ENCODE data around the gene SLC8B1. TPM values are rescaled to one million over a fixed set of nuclear protein-coding genes. Genes with fewer than 3 reads are reported as not detected.
"Not testable (repeated sequence)": the region's sequence is repeated elsewhere in the genome, so short reads cannot be mapped to it uniquely, and the experiment has no call there.

SLC8B1 gene
- total RNA-seq, 2 experiments from 2014 or later, result 85.3 to 92.7 TPM

DNA sequence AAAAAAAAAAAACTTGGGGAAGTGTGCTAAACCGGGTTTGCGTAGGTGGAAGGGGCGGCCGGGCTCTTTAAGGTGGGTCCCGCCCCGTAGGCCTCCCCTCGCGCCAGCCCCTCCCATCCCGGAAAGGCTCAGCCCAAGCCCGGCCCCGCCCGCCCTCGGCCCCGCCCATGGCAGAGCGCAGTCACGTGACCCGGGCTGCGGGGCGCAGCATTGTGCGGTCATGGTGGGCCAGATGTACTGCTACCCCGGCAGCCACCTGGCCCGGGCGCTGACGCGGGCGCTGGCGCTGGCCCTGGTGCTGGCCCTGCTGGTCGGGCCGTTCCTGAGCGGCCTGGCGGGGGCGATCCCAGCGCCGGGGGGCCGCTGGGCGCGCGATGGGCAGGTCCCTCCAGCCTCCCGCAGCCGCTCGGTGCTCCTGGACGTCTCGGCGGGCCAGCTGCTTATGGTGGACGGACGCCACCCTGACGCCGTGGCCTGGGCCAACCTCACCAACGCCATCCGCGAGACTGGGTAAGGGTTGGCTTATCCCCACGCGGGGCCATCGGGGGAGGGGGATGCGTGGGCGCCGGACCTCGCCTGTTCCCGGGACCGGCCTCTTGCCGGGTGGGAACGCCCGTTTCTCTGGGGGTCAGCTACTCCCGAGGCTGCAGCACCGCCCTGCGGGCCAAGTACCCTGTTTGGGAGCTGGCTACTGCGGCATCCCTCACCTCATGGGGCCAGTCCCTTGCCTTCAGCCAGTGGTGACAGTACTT lies 23.6 kb upstream of the SLC8B1 start, which contains the start of gene PLBD2:
Gene PLBD2 (plus strand): TSS at position 207 of the 752 bp plus-strand sequence. CDS start 14 bp downstream, at position 221.
- POLR2A ChIA-PET, result interaction anchor here (1.6 kb wide), 1 partner anchor 23 kb away, joined by 7 read pairs; the partner anchor contains the start of gene SLC8B1
- intact Hi-C loops (cut with DNase I, micrococcal nuclease), result loop anchor here (1.0 to 10.0 kb wide), 5 partner anchors 23 to 1994 kb away; partner anchors contain the start of genes SLC8B1 (in 2 of the 2), DDX54 (in 1 of the 2), PHETA1 (in 1 of the 2) and RITA1 (in 1 of the 2)
- H3K4me3 ChIP-seq (ENCODE audit: low read length), result peak within 1 kb of the TSS; percentile 85

DNA sequence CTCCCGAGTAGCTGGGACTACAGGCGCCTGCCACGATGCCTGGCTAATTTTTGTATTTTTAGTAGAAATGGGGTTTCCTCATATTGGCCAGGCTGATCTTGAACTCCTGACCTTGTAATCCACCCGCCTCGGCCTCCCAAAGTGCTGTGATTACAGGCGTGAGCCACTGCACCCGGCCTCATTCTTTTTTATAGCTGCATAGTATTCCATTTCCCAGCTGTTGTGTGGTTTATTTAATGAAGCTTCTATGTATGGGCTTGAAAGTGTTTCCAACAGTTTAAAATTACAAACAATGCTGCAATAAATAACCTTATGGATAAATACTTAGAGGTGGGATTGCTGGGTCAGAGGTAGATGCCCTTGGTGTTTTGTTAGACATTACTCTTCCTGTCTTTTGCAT lies 19.3 kb upstream of the SLC8B1 start:
- H3K27ac ChIP-seq (ENCODE audit: low read depth in 1 of 2, low read length in 2 of 2); H3K27ac Mint-ChIP-seq; H3K9me3 Mint-ChIP-seq; ATAC-seq (ENCODE audit: poor library complexity); H3K27me3 Mint-ChIP-seq; H3K4me1 Mint-ChIP-seq (ENCODE audit: low read depth); CTCF ChIA-PET; H3K36me3 Mint-ChIP-seq (ENCODE audit: low read depth); H3K4me3 Mint-ChIP-seq; H3K4me3 ChIP-seq (ENCODE audit: low read length); H3K27me3 ChIP-seq (ENCODE audit: control insufficient read depth in 1 of 2, insufficient read depth in 2 of 2, low read length in 2 of 2); H3K36me3 ChIP-seq (ENCODE audit: insufficient read depth, low read length); H3K9me3 ChIP-seq (ENCODE audit: control insufficient read depth in 1 of 2, insufficient read depth in 1 of 2, low read length in 2 of 2); DNase-seq: not testable (repeated sequence)
- peaks cover 14% of the 10 kb centered on the region for H3K4me1 ChIP-seq (ENCODE audit: insufficient read depth, low read length)
- intact Hi-C loops (cut with DNase I, micrococcal nuclease), result loop anchor here in 1 of 2 experiments (10.0 kb wide), 1 partner anchor 1989 kb away; the partner anchor contains the start of gene PHETA1
- POLR2A ChIA-PET, result interaction anchor here (0.6 to 1.3 kb wide), 2 partner anchors 9 to 19 kb away, joined by 3 to 4 read pairs; partner anchors contain the start of gene SLC8B1

More for the DNA sequence above, 23.6 kb upstream of the SLC8B1 start, which contains the start of gene PLBD2:
- Mint-ChIP-seq H3K4me3 (peak within 1 kb of the TSS; percentile 93), H3K27me3 (no peaks in the 10 kb centered on the region), H3K36me3 (ENCODE audit: low read depth) (no peaks in the 10 kb centered on the region), H3K27ac (peak within 1 kb of the TSS; percentile 95), H3K4me1 (ENCODE audit: low read depth) (peaks cover 24% of the 10 kb centered on the region), H3K9me3 (no peaks in the 10 kb centered on the region)
- no peaks in the 10 kb centered on the region for H3K27me3 ChIP-seq (ENCODE audit: control insufficient read depth in 1 of 2, insufficient read depth in 2 of 2, low read length in 2 of 2)
- no peaks in the 10 kb centered on the region for H3K9me3 ChIP-seq (ENCODE audit: control insufficient read depth in 1 of 2, insufficient read depth in 1 of 2, low read length in 2 of 2)
- DNase-seq (peak; percentile 91 to 98 (median 94)), ATAC-seq (ENCODE audit: poor library complexity) (peak; percentile 92)
- H3K36me3 ChIP-seq (ENCODE audit: insufficient read depth, low read length), result no peaks in the 10 kb centered on the region
- CTCF ChIA-PET, result no interaction called here
- TF ChIP-seq, protein P1, sequence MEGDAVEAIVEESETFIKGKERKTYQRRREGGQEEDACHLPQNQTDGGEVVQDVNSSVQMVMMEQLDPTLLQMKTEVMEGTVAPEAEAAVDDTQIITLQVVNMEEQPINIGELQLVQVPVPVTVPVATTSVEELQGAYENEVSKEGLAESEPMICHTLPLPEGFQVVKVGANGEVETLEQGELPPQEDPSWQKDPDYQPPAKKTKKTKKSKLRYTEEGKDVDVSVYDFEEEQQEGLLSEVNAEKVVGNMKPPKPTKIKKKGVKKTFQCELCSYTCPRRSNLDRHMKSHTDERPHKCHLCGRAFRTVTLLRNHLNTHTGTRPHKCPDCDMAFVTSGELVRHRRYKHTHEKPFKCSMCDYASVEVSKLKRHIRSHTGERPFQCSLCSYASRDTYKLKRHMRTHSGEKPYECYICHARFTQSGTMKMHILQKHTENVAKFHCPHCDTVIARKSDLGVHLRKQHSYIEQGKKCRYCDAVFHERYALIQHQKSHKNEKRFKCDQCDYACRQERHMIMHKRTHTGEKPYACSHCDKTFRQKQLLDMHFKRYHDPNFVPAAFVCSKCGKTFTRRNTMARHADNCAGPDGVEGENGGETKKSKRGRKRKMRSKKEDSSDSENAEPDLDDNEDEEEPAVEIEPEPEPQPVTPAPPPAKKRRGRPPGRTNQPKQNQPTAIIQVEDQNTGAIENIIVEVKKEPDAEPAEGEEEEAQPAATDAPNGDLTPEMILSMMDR (IDR thresholded peaks at IDR 0.05), result no peak
- peak within 1 kb of the TSS; percentile 67 to 82 for H3K27ac ChIP-seq (ENCODE audit: low read depth in 1 of 2, low read length in 2 of 2)
- peaks cover 22% of the 10 kb centered on the region for H3K4me1 ChIP-seq (ENCODE audit: insufficient read depth, low read length)

DNA sequence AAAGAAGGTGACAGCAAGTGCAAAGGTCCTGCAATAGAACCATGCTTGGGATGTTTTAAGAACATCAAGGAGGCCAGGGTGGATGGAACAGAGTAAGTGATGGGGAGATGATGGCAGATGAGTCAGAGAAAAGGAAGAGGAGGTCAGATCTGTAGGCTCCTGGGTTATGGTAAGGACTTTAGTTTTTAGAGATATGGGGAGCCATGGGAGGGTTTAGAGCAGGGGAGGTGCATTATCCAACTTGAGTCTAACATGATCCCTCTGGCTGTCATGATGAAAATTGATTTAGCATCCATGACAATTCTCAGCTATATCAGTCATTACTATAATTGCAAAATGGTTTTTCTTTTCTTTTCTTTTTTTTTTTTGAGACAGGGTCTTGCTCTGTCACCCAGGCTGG lies 16.2 kb upstream of the SLC8B1 start:
- Histone ChIP-seq H3K4me1 (ENCODE audit: insufficient read depth, low read length) (no peaks in the 10 kb centered on the region), H3K9me3 (ENCODE audit: control insufficient read depth in 1 of 2, insufficient read depth in 1 of 2, low read length in 2 of 2) (no peaks in the 10 kb centered on the region), H3K4me3 (ENCODE audit: low read length) (no peak overlapping the region), H3K36me3 (ENCODE audit: insufficient read depth, low read length) (no peaks in the 10 kb centered on the region), H3K27me3 (ENCODE audit: control insufficient read depth in 1 of 2, insufficient read depth in 2 of 2, low read length in 2 of 2) (no peaks in the 10 kb centered on the region), H3K27ac (ENCODE audit: low read depth in 1 of 2, low read length in 2 of 2) (no peak overlapping the region)
- Mint-ChIP-seq H3K27me3 (peaks cover 5% of the 10 kb centered on the region), H3K27ac (no peak overlapping the region), H3K4me1 (ENCODE audit: low read depth) (no peaks in the 10 kb centered on the region), H3K36me3 (ENCODE audit: low read depth) (no peaks in the 10 kb centered on the region), H3K9me3 (no peaks in the 10 kb centered on the region), H3K4me3 (no peak overlapping the region)
- ATAC-seq (ENCODE audit: poor library complexity), result no peak
- DNase-seq, result no peak
- intact Hi-C loops (cut with DNase I, micrococcal nuclease), result loop anchor here in 1 of 2 experiments (10.0 kb wide), 1 partner anchor 1986 kb away; the partner anchor contains the start of gene PHETA1
- ChIA-PET CTCF (no interaction called here), POLR2A (interaction anchor here (1.3 kb wide), 1 partner anchor 16 kb away, joined by 3 read pairs; the partner anchor contains the start of gene SLC8B1)
- TF ChIP-seq, protein P1 (IDR thresholded peaks at IDR 0.05), result no peak
